OCI-LY7 (cell line): Measurements from ENCODE around the gene EML2.

Experiments used
- CTCF ChIP-seq: fragments of 200-600 bp; sonication (generic); conservative IDR thresholded peaks from 2 replicates; pipeline ENCODE4 v1.5.1; 2014; ENCODE audit warnings: mild to moderate bottlenecking, antibody characterized with exemption, low read length, moderate library complexity, mixed read lengths
- EZH2phosphoT487 ChIP-seq: fragments of 200-600 bp; sonication (generic); IDR thresholded peaks from 2 replicates; pipeline ENCODE4 v1.6.1; 2018; ENCODE audit warnings: low read depth, borderline replicate concordance, mild to moderate bottlenecking, mixed run types, antibody characterized with exemption, low read length, moderate library complexity, mixed read lengths

DNA sequence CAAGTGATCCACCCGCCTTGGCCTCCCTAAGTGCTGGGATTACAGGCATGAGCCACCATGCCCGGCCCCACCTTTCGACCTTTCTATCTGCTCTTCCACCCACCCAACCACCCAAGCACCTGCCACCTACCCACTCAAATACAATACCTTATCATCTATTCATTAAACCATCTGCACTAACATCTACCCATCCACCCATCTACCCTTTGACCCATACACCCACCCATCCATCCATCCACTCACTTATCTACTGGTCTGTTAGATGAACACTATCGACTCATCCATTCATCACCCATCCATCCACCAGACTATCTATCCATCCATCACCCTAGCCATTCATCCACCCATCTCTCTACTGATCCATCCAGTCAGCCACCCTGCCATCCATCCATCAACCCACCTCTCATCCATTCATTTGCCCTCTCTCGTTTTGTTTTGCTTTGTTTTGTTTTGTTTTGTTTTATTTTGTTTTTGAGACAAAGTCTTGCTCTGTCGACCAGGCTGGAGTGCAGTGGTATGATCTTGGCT lies 17.2 kb downstream of the EML2 start:
- no peak for TF ChIP-seq CTCF
- no peak for TF ChIP-seq EZH2phosphoT487
